Stimulated activated CD8-positive, alpha-beta memory T cell treated with anti-CD3 and anti-CD28 coated beads, Interleukin-4, amount 100 ng/mL, for 24 hours (primary cell): Measurements from ENCODE around the gene BRD2.

ENCODE experiments used
- DNase-seq: peaks from one replicate; pipeline ENCODE4 v3.0.0-alpha.2; 2020; ENCODE audit warnings: low read depth

The BRD2 gene

GRCh38 chr6:32949113-32949512, 19.3 kb upstream of the BRD2 start:
- no peak for DNase-seq

DNA sequence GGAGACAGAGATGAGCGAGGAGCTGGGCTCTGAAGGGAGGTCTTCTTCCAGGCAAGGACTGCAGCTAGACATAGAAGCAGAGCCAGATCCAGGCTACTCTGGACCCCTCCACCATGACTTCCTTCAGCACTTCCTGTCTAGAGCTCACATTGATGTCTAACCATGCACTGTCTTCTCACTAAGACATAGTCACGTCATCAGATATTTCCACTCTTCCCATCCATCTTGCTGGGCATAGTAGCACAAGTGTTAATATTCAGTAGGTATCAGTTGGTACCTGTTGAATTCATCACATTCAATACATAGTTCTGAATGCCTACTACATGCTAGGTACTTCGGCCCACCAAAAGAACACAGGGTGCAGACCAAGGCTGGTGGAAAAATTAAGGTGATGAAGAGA, 18.4 kb upstream of the BRD2 start:
- no peak for DNase-seq

GRCh38 chr6:32950449-32950848, 17.9 kb upstream of the BRD2 start:
- no peak for DNase-seq

DNA sequence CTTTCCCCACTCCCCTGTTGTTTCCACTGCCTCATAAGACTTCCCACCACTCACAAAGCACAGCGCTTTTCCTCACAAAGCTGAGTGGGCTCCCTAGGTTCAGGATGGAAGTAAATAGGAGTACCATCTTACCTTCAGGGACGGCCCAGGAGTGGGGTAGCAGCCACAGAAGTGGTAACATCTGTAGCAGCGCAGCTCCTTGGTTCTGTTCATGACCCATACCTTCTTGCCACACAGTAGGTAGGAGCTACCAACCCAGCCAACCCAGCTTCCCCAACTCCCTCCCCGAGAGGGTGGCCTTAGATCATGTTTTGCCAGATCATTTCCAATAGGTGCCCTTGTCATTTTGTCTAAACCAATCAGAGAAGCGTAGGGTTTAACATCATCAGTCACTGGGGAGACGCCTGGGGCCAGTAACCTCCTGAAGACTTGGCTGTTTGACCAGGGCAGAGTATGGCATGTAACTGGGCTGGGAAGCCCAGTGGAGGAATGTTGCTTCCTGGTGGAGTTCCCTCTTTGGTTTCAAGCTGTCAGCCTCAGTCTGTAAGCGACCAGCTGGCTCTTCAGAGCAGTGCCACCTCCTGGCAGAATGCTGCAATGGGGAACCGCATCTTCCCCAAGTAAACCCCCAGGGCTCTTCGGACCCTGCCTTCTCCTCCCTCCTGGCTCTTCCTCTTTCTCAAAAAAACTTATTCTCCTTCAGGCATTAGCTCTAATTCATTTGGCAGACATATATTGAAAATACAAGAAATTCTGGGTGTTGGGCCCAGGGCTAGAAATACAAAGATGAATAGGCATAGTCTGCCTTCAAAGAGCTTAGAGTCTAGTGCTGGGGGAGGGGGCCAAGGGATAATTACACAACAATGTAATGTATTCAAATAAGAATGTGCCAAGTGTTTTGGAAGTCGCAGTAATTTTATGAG, 15.3 kb upstream of the BRD2 start, which contains the start of gene HLA-DMA:
TSS of gene HLA-DMA (minus strand) at position 281 of the 923 bp plus-strand sequence. CDS start at position 220, 61 bp downstream.
- peak; percentile 45 for DNase-seq

GRCh38 chr6:32953775-32954174, 14.6 kb upstream of the BRD2 start:
- DNase-seq: no peak

DNA sequence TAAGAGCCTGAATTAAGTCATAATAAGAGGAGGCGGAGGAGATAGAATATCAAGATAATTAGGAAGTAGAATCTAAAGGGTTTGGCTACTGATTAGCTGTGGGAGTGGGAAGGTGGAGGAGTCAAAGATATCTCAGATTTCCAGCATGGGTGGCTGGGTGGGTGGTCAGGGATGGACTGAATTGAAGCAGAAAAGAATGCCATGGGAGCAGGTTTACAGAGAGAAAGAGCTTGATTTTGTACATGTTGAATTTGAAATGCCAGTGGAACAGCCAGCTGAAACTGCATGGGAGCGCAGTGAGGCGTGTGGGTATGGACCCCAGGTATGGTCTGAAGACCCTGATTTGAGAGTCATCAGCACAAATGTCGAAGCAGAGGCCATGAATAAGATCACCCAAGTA, 14.1 kb upstream of the BRD2 start:
- no peak for DNase-seq

DNA sequence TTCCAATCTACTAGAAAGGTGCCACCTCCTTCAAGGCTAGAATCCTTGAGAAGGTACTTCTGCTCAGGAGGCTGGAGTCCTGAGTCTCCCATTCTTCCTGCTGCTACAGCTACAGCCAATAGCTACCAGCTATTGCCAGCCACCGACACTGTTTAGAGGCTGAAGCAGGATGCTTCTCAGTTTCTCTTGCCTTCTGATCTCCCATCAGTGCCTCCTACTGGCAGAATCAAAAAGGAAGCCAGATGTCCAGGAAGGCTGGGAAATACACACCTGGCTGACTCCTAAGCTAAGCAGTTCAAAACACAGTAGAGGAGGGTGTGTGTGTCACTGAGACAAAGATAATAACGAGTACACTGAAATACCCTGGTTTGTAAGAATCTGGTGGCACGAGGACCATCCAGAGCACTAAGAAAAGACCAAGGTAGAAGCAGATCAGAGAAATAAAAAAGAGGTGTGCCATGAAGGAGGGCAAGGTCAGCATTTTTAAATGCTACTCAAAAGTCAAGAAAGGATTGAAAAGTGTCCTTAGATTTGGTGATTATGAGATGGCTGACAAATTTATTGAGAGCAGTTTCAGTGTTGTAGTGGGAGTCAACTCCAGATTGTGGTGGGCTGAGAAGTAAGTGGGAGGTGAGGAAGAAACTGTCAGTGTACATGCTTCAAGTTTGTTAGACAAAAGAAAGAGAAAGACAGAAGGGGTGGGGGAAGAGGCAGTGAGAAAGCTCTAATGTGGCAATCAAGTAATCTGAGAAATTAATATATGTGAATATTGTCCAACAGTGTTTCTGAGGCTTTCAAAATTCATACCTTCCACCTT, 13.2 kb upstream of the BRD2 start:
- DNase-seq: no peak

- DNase-seq: no peak
These were observed 12.2 kb upstream of the BRD2 start for GRCh38 chr6:32956176-32956575.

DNA sequence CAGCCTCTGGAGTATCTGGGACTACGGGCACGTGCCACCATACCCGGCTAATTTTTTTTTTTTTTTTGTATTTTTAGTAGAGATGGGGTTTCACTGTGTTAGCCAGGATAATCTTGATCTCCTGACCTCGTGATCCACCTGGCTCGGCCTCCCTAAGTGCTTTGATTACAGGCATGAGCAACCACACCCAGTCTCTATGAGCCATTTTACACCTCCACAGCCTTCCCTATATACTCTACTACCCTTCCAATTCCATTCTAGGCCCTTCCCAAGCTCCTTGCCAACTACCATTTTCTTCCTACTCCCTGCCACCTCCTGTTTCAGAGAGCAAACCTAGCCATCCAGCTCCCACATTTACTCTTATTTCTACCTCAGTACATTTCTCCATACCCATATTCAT, 7.8 kb upstream of the BRD2 start:
- no peak for DNase-seq

GRCh38 chr6:32962213-32962826, 6.1 kb upstream of the BRD2 start:
- DNase-seq: no peak

DNA sequence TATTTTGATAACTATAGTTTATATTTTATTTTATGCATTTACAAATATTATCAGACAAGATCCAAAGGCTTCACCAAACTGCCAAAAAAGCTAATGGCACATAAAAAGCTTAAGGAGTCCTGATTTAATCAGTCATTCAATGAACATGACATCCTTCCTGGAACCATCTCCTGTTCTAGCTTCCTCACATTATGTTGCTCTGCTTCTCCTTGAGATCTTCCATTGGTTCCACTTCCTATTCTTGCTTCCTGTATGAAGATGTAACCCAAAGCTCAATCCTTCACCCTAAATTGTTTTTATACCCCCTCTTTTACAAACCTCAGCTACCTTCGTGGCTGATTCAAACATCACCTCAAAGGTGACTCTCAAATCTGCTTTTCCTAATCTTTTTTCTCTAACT, 4.5 kb upstream of the BRD2 start:
- DNase-seq: no peak

DNA sequence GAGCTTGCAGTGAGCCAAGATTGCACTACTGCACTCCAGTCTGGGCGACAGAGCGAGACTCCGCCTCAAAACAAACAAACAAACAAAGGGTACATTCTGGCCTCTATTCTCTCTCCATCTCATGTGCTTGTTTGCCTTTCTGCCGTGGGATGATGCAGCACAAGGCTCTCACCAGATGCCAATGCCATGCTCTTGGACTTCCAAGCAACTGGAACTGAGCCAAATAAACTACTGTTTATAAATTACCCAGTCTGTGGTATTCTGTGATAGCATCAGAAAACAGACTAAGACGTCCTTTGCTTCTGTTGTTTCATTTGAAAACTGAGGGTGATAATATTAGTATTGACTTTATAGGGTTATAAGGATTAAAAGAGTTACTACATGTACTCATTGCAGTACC, 3.6 kb upstream of the BRD2 start:
- DNase-seq: no peak

GRCh38 chr6:32967151-32968091, 973 bp upstream of the BRD2 start:
- DNase-seq: no peak

DNA sequence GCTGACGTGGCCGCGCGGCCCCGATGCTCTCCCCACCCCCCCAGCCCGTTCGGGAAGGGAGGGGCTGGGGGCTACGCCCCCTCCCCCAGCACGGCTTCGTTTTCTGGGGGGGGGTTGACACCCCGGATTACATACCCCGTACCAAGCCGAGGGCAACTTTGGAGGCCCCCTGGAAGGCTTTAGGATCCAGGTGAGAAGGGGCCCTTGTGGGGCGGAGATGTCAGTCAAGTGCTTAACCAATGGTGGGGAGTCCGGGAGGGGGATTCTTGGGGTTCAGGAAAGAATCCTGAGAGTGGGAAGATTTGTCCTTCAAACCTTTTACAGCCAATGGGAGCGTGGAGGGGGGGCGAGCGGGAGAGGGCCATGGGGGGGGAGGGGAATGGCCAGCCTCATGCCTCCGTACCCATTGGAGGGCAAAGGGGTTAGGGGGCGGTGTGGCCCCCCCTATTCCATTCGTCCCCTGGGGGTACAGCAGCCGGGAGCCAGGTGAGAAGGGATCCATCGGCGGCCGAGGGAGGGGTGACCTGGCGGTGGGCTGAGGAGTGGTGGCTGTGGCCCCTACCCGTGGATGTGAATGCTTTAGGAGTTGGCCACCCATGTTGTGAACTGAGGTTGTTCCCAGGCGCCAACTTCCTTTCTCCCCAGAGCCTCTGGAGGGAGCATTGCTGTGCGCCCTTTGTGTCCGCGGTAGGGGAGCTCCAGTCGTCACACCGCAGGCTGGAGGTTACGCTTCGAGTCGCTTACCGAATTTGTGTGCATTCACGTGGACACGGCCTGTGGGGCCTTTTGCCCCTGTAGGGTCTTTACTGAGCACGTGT, 682 bp downstream of the BRD2 start:
- peak; percentile 64 for DNase-seq

DNA sequence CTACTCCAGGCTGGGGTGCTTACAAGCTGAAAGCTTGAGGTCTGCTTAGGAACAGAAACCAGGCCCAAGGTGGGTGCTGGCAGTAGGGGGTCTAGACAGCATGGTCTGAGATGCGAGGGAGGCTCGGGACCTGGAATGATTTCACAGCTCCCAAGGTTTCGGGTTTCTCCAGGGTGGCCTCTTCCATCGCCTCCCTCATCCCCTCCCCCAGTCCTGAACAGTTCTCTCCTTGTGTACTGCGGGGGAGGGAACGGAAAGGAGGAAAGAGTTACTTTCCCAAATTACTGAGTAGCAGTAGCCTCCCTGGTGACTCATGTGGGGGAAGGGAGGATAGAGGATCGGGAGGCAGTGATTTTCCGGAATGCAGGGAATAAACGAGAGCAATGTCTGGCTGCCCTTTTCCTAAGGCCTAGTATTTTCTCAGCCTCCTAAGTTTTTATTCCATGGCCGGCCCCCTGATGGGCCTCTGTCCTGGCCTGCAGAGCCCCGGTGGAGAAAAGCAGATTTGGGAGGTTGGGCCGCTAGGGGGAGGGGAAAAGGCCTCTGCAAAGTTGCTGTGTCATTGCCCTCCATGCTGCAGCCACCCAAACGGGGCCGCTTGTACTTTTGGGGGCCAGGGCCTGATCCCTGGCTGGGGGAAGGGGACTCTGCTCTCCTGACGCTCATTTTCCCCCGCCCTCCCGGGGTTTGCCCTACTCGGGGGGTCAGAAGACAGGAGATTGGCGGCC, 1.5 kb downstream of the BRD2 start:
- peak; percentile 64 for DNase-seq

GRCh38 chr6:32970413-32971241, 2.2 kb downstream of the BRD2 start:
- peak; percentile 75 for DNase-seq

GRCh38 chr6:32971242-32971580, 2.8 kb downstream of the BRD2 start:
- DNase-seq: no peak

GRCh38 chr6:32971581-32972352, 3.4 kb downstream of the BRD2 start:
- peak; percentile 98 for DNase-seq
